Measurements from ENCODE around the gene WNK2. TPM values are rescaled to one million over a fixed set of nuclear protein-coding genes. Genes with fewer than 3 reads are reported as not detected.
"Not testable (repeated sequence)": the region's sequence is repeated elsewhere in the genome, so short reads cannot be mapped to it uniquely, and the experiment has no call there.

Gene WNK2
- total and polyA plus RNA-seq, 7 experiments from 2014 or later = 0.32 to 0.83 (median 0.46) TPM; not detected in 3

GRCh38 chr9:93318480-93318879 lies 134.5 kb downstream of the WNK2 start:
- ATAC-seq = no peak
- intact Hi-C loops (cut with micrococcal nuclease) = no loop called here
- Histone ChIP-seq H3K36me3 (ENCODE audit: control insufficient read depth in 2 of 3, insufficient read depth in 3 of 3, low read length in 3 of 3) (no peaks in the 10 kb centered on the region), H3K27ac (ENCODE audit: low read depth, low read length) (no peak overlapping the region), H3K4me3 (ENCODE audit: low read length) (no peak overlapping the region), H3K4me1 (ENCODE audit: control insufficient read depth in 2 of 2, insufficient read depth in 2 of 2, low read length in 2 of 2) (no peaks in the 10 kb centered on the region), H3K9me3 (ENCODE audit: control insufficient read depth in 2 of 3, low read length in 3 of 3) (no peaks in the 10 kb centered on the region), H3K27me3 (ENCODE audit: control insufficient read depth in 2 of 2, insufficient read depth in 2 of 2, low read length in 2 of 2) (no peaks in the 10 kb centered on the region)
- Mint-ChIP-seq H3K9me3 (no peaks in the 10 kb centered on the region), H3K36me3 (no peaks in the 10 kb centered on the region), H3K4me1 (peaks cover 4 to 14% (median 6%) of the 10 kb centered on the region in 7 donors), H3K4me3 (no peak overlapping the region), H3K27ac (no peak overlapping the region), H3K27me3 (peaks cover 5 to 17% (median 14%) of the 10 kb centered on the region in 5 donors)
- CTCF ChIA-PET = no interaction called here
- no peak for DNase-seq
- POLR2A ChIA-PET = no interaction called here

GRCh38 chr9:93319301-93319991 lies 135.5 kb downstream of the WNK2 start:
- H3K27me3 Mint-ChIP-seq = peaks cover 5 to 22% (median 14%) of the 10 kb centered on the region in 5 donors
- H3K4me3 Mint-ChIP-seq = no peak overlapping the region
- no peak overlapping the region for H3K4me3 ChIP-seq (ENCODE audit: low read length)
- no peaks in the 10 kb centered on the region for H3K9me3 Mint-ChIP-seq
- intact Hi-C loops (cut with micrococcal nuclease) = no loop called here
- ChIA-PET POLR2A (no interaction called here), CTCF (no interaction called here)
- no peak for ATAC-seq
- no peaks in the 10 kb centered on the region for H3K4me1 ChIP-seq (ENCODE audit: control insufficient read depth in 2 of 2, insufficient read depth in 2 of 2, low read length in 2 of 2)
- peaks cover 6 to 14% (median 6%) of the 10 kb centered on the region in 7 donors for H3K4me1 Mint-ChIP-seq
- H3K27ac ChIP-seq (ENCODE audit: low read depth, low read length) = no peak overlapping the region
- no peak for DNase-seq
- H3K27ac Mint-ChIP-seq = no peak overlapping the region
- no peaks in the 10 kb centered on the region for H3K27me3 ChIP-seq (ENCODE audit: control insufficient read depth in 2 of 2, insufficient read depth in 2 of 2, low read length in 2 of 2)
- H3K36me3 Mint-ChIP-seq = no peaks in the 10 kb centered on the region
- no peaks in the 10 kb centered on the region for H3K9me3 ChIP-seq (ENCODE audit: control insufficient read depth in 2 of 3, low read length in 3 of 3)
- H3K36me3 ChIP-seq (ENCODE audit: control insufficient read depth in 2 of 3, insufficient read depth in 3 of 3, low read length in 3 of 3) = no peaks in the 10 kb centered on the region

DNA sequence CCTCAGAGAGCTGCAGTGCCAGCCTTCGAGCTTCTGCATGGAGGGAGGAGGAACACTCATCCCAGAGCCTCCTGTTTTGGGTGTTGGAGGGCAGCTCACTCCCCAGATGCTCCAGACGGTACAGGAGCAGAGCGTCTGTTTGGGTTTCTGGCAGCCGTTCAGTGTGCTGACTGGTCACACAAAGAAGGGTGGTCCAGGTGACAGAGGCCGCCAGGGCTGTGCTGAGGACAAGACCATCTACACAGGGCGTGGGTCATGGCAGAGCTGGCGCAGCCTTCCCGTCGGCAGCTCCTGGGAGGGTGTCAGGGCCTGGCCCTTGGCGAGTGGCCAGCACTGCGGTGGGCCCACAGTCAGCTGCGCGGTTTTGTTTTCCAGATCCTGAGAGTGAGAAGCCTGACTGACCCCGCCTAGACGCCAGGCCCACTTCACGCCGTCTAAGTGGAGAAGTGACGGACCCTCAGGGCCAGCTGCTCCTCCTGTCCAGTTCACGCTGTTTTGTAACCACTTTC lies 136.1 kb downstream of the WNK2 start:
- DNase-seq = no peak
- POLR2A ChIA-PET = no interaction called here
- no peaks in the 10 kb centered on the region for H3K9me3 Mint-ChIP-seq
- CTCF ChIA-PET = no interaction called here
- no peak overlapping the region for H3K4me3 Mint-ChIP-seq
- Histone ChIP-seq H3K4me1 (ENCODE audit: control insufficient read depth in 2 of 2, insufficient read depth in 2 of 2, low read length in 2 of 2) (no peaks in the 10 kb centered on the region), H3K27ac (ENCODE audit: low read depth, low read length) (no peak overlapping the region), H3K36me3 (ENCODE audit: control insufficient read depth in 2 of 3, insufficient read depth in 3 of 3, low read length in 3 of 3) (no peaks in the 10 kb centered on the region), H3K27me3 (ENCODE audit: control insufficient read depth in 2 of 2, insufficient read depth in 2 of 2, low read length in 2 of 2) (no peaks in the 10 kb centered on the region), H3K4me3 (ENCODE audit: low read length) (no peak overlapping the region), H3K9me3 (ENCODE audit: control insufficient read depth in 2 of 3, low read length in 3 of 3) (no peaks in the 10 kb centered on the region)
- no peak for ATAC-seq
- no peak overlapping the region for H3K27ac Mint-ChIP-seq
- H3K36me3 Mint-ChIP-seq = no peaks in the 10 kb centered on the region
- H3K4me1 Mint-ChIP-seq = peaks cover 6 to 14% (median 6%) of the 10 kb centered on the region in 7 donors
- H3K27me3 Mint-ChIP-seq = peaks cover 9 to 28% (median 13%) of the 10 kb centered on the region in 5 donors
- intact Hi-C loops (cut with micrococcal nuclease) = no loop called here

- peaks cover 6 to 14% (median 6%) of the 10 kb centered on the region in 7 donors for H3K4me1 Mint-ChIP-seq
- CTCF ChIA-PET = no interaction called here
- no peaks in the 10 kb centered on the region for H3K36me3 ChIP-seq (ENCODE audit: control insufficient read depth in 2 of 3, insufficient read depth in 3 of 3, low read length in 3 of 3)
- ATAC-seq (no peak), DNase-seq (no peak)
- no peak overlapping the region for H3K27ac Mint-ChIP-seq
- no peak overlapping the region for H3K4me3 ChIP-seq (ENCODE audit: low read length)
- no peaks in the 10 kb centered on the region for H3K27me3 ChIP-seq (ENCODE audit: control insufficient read depth in 2 of 2, insufficient read depth in 2 of 2, low read length in 2 of 2)
- no peaks in the 10 kb centered on the region for H3K9me3 ChIP-seq (ENCODE audit: control insufficient read depth in 2 of 3, low read length in 3 of 3)
- H3K27me3 Mint-ChIP-seq = peaks cover 9 to 24% (median 11%) of the 10 kb centered on the region in 5 donors
- H3K36me3 Mint-ChIP-seq = no peaks in the 10 kb centered on the region
- H3K27ac ChIP-seq (ENCODE audit: low read depth, low read length) = no peak overlapping the region
- H3K9me3 Mint-ChIP-seq = no peaks in the 10 kb centered on the region
- intact Hi-C loops (cut with micrococcal nuclease) = no loop called here
- no peaks in the 10 kb centered on the region for H3K4me1 ChIP-seq (ENCODE audit: control insufficient read depth in 2 of 2, insufficient read depth in 2 of 2, low read length in 2 of 2)
- H3K4me3 Mint-ChIP-seq = no peak overlapping the region
- POLR2A ChIA-PET = no interaction called here
Measured at GRCh38 chr9:93320591-93321219, 136.8 kb downstream of the WNK2 start.

GRCh38 chr9:93321220-93321610 lies 137.3 kb downstream of the WNK2 start:
- Histone ChIP-seq H3K4me1 (ENCODE audit: control insufficient read depth in 2 of 2, insufficient read depth in 2 of 2, low read length in 2 of 2) (no peaks in the 10 kb centered on the region), H3K27me3 (ENCODE audit: control insufficient read depth in 2 of 2, insufficient read depth in 2 of 2, low read length in 2 of 2) (no peaks in the 10 kb centered on the region), H3K9me3 (ENCODE audit: control insufficient read depth in 2 of 3, low read length in 3 of 3) (no peaks in the 10 kb centered on the region), H3K4me3 (ENCODE audit: low read length) (no peak overlapping the region), H3K36me3 (ENCODE audit: control insufficient read depth in 2 of 3, insufficient read depth in 3 of 3, low read length in 3 of 3) (no peaks in the 10 kb centered on the region), H3K27ac (ENCODE audit: low read depth, low read length) (no peak overlapping the region)
- H3K4me1 Mint-ChIP-seq = peaks cover 6 to 9% (median 6%) of the 10 kb centered on the region in 7 donors
- H3K9me3 Mint-ChIP-seq = no peaks in the 10 kb centered on the region
- intact Hi-C loops (cut with micrococcal nuclease) = no loop called here
- H3K36me3 Mint-ChIP-seq = no peaks in the 10 kb centered on the region
- H3K27me3 Mint-ChIP-seq = peaks cover 4 to 23% (median 11%) of the 10 kb centered on the region in 5 donors
- CTCF ChIA-PET = no interaction called here
- H3K27ac Mint-ChIP-seq = no peak overlapping the region
- no peak for ATAC-seq
- no peak for DNase-seq
- POLR2A ChIA-PET = no interaction called here
- H3K4me3 Mint-ChIP-seq = no peak overlapping the region

GRCh38 chr9:93323446-93323954 lies 139.6 kb downstream of the WNK2 start:
- H3K36me3 Mint-ChIP-seq; H3K9me3 Mint-ChIP-seq; H3K4me3 ChIP-seq (ENCODE audit: low read length); POLR2A ChIA-PET; H3K9me3 ChIP-seq (ENCODE audit: control insufficient read depth in 2 of 3, low read length in 3 of 3); intact Hi-C loops (cut with micrococcal nuclease); H3K4me1 ChIP-seq (ENCODE audit: control insufficient read depth in 2 of 2, insufficient read depth in 2 of 2, low read length in 2 of 2); CTCF ChIA-PET; H3K27ac ChIP-seq (ENCODE audit: low read depth, low read length); H3K36me3 ChIP-seq (ENCODE audit: control insufficient read depth in 2 of 3, insufficient read depth in 3 of 3, low read length in 3 of 3); ATAC-seq; DNase-seq; H3K4me3 Mint-ChIP-seq; H3K27me3 ChIP-seq (ENCODE audit: control insufficient read depth in 2 of 2, insufficient read depth in 2 of 2, low read length in 2 of 2); H3K27ac Mint-ChIP-seq; H3K4me1 Mint-ChIP-seq: not testable (repeated sequence)
- H3K27me3 Mint-ChIP-seq = peaks cover 5 to 18% (median 5%) of the 10 kb centered on the region in 5 donors

Data from naive thymus-derived CD4-positive, alpha-beta T cell (primary cell).